Tibial nerve (tissue), 4 donors: Measurements from ENCODE around the gene C18orf63. TPM values are rescaled to one million over a fixed set of nuclear protein-coding genes. Genes with fewer than 3 reads are reported as not detected.

Experiments used
- DNase-seq, 2 donors: peaks; one replicate each; pipeline ENCODE4 v3.0.0-alpha.2; 2019; ENCODE audit warnings: low spot score in 2 of 2
- H3K27ac ChIP-seq, 4 donors: fragments of 200-600 bp; sonication (generic) in 3 of 4; one replicate each; pipeline ENCODE4 v1.5.1; 2017 to 2019; ENCODE audit warnings: mild to moderate bottlenecking in 1 of 4
- H3K27me3 ChIP-seq, 2 donors: fragments of 200-600 bp; sonication (generic) in 1 of 2; one replicate each; pipeline versions ENCODE4 v1.5.1 to v1.6.0; 2017 to 2019
- H3K36me3 ChIP-seq, 3 donors: fragments of 200-600 bp; sonication (generic); one replicate each; pipeline ENCODE4 v1.5.1; 2018 to 2019
- H3K4me1 ChIP-seq, 4 donors: fragments of 200-600 bp; sonication (generic) in 3 of 4; one replicate each; pipeline ENCODE4 v1.5.1; 2017 to 2019
- H3K4me3 ChIP-seq, 4 donors: fragments of 200-600 bp; sonication (generic) in 3 of 4; one replicate each; pipeline ENCODE4 v1.5.1; 2017 to 2019; ENCODE audit warnings: mild to moderate bottlenecking in 1 of 4, moderate library complexity in 1 of 4
- H3K9me3 ChIP-seq, 4 donors: fragments of 200-600 bp; sonication (generic) in 3 of 4; one replicate each; pipeline ENCODE4 v1.5.1; 2017 to 2019
- EP300 ChIP-seq, 2 donors: sonication (generic); formaldehyde crosslinking; IDR thresholded peaks; one replicate each; pipeline ENCODE4 v1.6.1; 2017; ENCODE audit warnings: antibody characterized with exemption in 2 of 2, mild to moderate bottlenecking in 1 of 2
- POLR2A ChIP-seq, 2 donors: fragments of 450-650 bp; IDR thresholded peaks; one replicate each; pipeline ENCODE4 v1.6.1; 2017; ENCODE audit warnings: antibody characterized with exemption in 2 of 2, mild to moderate bottlenecking in 2 of 2, moderate library complexity in 2 of 2
- WGBS, 2 donors: methylation state at CpG; one replicate each; pipeline ENCODE4 v1.1.5; 2018; 5-methylcytosine and 5-hydroxymethylcytosine counted together
- total RNA-seq, 4 donors: library from RNA; depleted of rRNA; stranded (reverse); fragments of >200 nt; gene quantifications; one replicate each; pipeline ENCODE4 v1.1.0, GENCODE V29; 2016
- TF ChIP-seq, protein P1 (sequence below), 5 experiments: fragments of 200-600 bp in 3 of 5; fragments of 450-650 bp in 2 of 5; sonication (generic) in 3 of 5; IDR thresholded peaks; one replicate each; pipeline ENCODE4 v1.5.1; 2016 to 2019; ENCODE audit warnings: antibody characterized with exemption in 5 of 5, mild to moderate bottlenecking in 3 of 5, moderate library complexity in 2 of 5

Gene C18orf63
- total RNA-seq, 4 donors from 2014 or later, result not detected

DNA sequence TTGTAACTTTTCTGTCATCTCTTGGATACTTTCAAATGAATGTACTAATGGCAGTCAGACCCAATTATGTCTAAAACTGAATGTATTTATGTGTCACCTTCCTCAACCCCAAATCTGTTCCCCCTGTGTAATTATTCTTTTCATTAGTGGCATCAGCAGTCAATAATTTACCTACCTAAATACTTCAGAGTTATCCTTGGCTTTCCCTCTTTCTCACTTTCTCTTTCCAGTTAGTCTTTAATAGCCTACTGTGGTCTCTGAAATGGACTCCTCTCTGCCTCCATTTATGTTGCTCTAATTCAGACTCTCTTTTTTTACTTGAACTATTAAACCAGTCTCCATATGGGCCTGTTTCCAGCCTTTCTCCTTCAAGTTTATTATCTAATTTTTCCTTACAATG, 21.0 kb downstream of the C18orf63 start:
- Histone ChIP-seq H3K4me1 (no peaks in the 10 kb centered on the region), H3K4me3 (no peak overlapping the region), H3K27ac (no peak overlapping the region), H3K9me3 (no peaks in the 10 kb centered on the region), H3K27me3 (no peaks in the 10 kb centered on the region), H3K36me3 (no peaks in the 10 kb centered on the region)
- TF ChIP-seq, protein P1, sequence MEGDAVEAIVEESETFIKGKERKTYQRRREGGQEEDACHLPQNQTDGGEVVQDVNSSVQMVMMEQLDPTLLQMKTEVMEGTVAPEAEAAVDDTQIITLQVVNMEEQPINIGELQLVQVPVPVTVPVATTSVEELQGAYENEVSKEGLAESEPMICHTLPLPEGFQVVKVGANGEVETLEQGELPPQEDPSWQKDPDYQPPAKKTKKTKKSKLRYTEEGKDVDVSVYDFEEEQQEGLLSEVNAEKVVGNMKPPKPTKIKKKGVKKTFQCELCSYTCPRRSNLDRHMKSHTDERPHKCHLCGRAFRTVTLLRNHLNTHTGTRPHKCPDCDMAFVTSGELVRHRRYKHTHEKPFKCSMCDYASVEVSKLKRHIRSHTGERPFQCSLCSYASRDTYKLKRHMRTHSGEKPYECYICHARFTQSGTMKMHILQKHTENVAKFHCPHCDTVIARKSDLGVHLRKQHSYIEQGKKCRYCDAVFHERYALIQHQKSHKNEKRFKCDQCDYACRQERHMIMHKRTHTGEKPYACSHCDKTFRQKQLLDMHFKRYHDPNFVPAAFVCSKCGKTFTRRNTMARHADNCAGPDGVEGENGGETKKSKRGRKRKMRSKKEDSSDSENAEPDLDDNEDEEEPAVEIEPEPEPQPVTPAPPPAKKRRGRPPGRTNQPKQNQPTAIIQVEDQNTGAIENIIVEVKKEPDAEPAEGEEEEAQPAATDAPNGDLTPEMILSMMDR (IDR thresholded peaks at IDR 0.05), result no peak
- no peak for TF ChIP-seq EP300 (IDR thresholded peaks at IDR 0.05)
- no peak for TF ChIP-seq POLR2A (IDR thresholded peaks at IDR 0.05)
- DNase-seq, result no peak

- no peaks in the 10 kb centered on the region for H3K27me3 ChIP-seq
- H3K27ac ChIP-seq, result no peak overlapping the region
- H3K36me3 ChIP-seq, result no peaks in the 10 kb centered on the region
- no peak for DNase-seq
- WGBS, 2 donors, result 92 to 94% methylated on average over 5 of the region's 5 CpGs
- no peak for TF ChIP-seq POLR2A (IDR thresholded peaks at IDR 0.05)
- no peak for TF ChIP-seq EP300 (IDR thresholded peaks at IDR 0.05)
- TF ChIP-seq, protein P1 (IDR thresholded peaks at IDR 0.05), result no peak
- no peak overlapping the region for H3K4me3 ChIP-seq
- H3K9me3 ChIP-seq, result no peaks in the 10 kb centered on the region
- H3K4me1 ChIP-seq, result no peaks in the 10 kb centered on the region
Observed at GRCh38 chr18:74337155-74337911, 21.7 kb downstream of the C18orf63 start.

DNA sequence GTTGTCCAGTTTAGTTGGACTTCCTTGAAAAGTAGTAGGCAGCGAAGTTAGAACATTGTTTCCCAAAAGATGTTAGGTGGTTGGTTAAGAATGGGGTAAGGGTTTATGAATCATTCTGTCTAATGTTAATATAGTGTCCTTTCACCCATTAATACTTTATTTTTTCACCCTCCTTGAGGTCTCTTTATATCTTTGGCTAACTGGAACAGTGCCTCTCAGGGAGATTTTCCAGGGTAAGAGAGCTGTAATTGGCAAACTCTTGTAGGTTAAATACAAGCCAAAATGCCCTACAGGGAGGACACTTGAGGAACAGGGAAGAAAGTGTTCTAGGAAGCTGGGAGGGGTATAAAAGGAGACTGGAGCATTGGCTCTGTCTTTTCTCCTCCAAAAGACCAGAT, 22.3 kb downstream of the C18orf63 start:
- H3K4me1 ChIP-seq, result no peaks in the 10 kb centered on the region
- no peak for DNase-seq
- no peaks in the 10 kb centered on the region for H3K27me3 ChIP-seq
- no peaks in the 10 kb centered on the region for H3K36me3 ChIP-seq
- no peak overlapping the region for H3K27ac ChIP-seq
- H3K4me3 ChIP-seq, result no peak overlapping the region
- TF ChIP-seq POLR2A (IDR thresholded peaks at IDR 0.05), result no peak
- H3K9me3 ChIP-seq, result no peaks in the 10 kb centered on the region
- WGBS, 2 donors, result 94 to 97% methylated on average over 1 of the region's 1 CpG

DNA sequence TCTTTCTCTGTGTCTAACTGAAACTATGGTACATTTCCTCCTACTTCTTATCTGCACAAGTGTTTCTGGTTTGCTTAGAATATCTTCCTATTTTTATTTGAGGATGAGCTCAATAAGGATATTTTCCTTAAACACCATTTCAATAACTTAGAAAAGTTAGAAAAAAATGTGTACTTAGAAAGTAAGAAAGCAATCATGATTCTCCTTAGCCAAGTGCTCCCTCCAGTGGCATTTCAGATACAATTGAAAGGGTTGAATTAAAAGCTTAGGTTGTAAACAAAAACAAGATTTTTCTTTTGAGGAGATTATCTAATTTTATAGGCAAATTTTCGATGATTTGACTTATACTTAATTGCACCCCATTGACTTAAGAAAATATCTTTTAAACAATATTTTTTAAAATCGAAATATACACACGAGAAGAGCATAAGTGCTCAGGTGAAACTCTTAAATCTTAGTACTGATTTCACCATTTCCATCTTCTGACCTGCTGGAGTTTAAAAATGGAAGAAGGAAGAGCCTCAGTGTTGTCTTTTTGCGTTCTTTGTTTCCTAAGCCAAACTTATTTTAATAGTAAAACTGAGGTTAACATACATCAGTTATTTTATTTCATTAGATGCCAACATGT, 26.9 kb downstream of the C18orf63 start:
- peak in 1 of 2 donors; percentile 46 for DNase-seq
- H3K4me3 ChIP-seq, result no peak overlapping the region
- H3K9me3 ChIP-seq, result no peaks in the 10 kb centered on the region
- H3K27ac ChIP-seq, result no peak overlapping the region
- no peaks in the 10 kb centered on the region for H3K4me1 ChIP-seq
- WGBS, 2 donors, result 12 to 13% methylated on average over 4 of the region's 4 CpGs
- H3K36me3 ChIP-seq, result no peaks in the 10 kb centered on the region
- no peaks in the 10 kb centered on the region for H3K27me3 ChIP-seq
- no peak for TF ChIP-seq EP300 (IDR thresholded peaks at IDR 0.05)
- TF ChIP-seq, protein P1 (IDR thresholded peaks at IDR 0.05), result peak; percentile 49 to 80 (median 64)
- TF ChIP-seq POLR2A (IDR thresholded peaks at IDR 0.05), result no peak

DNA sequence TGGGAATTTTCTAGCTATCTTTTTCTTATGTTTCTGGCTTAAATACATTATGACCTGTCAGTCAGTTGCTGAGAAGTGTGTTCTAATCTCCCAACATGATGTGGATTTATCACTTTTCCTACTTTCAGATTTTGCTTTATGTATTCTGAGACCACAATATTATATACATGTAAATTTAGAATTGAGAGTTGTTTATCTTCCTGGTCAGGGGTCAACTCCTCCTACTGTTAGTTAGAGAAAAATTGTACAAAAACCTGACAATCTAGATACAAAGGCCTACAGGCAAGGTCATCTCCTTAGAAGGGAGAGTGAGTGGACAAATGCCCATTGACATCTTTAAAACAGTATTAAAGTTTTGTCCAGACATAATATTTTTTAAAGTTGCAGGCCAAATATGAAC, 30.6 kb downstream of the C18orf63 start:
- no peaks in the 10 kb centered on the region for H3K36me3 ChIP-seq
- no peaks in the 10 kb centered on the region for H3K27me3 ChIP-seq
- no peaks in the 10 kb centered on the region for H3K4me1 ChIP-seq
- H3K4me3 ChIP-seq, result no peak overlapping the region
- no peak overlapping the region for H3K27ac ChIP-seq
- no peaks in the 10 kb centered on the region for H3K9me3 ChIP-seq
- no peak for DNase-seq
- TF ChIP-seq POLR2A (IDR thresholded peaks at IDR 0.05), result no peak
- TF ChIP-seq EP300 (IDR thresholded peaks at IDR 0.05), result no peak
- TF ChIP-seq, protein P1 (IDR thresholded peaks at IDR 0.05), result no peak
